Stimulated activated CD4-positive, alpha-beta T cell treated with anti-CD3 and anti-CD28 coated beads, Interleukin-2, amount 100 ng/mL, for 4 hours (primary cell): ENCODE measurements around the gene OSBP2.

ENCODE experiments used
- DNase-seq: peaks from one replicate; pipeline ENCODE4 v3.0.0-alpha.2; 2020; ENCODE audit warnings: low read depth

Gene OSBP2

GRCh38 chr22:30940685-30941362 is 246.2 kb downstream of the OSBP2 start:
- peak; percentile 35 for DNase-seq

GRCh38 chr22:30941363-30941740 is 246.7 kb downstream of the OSBP2 start:
- DNase-seq: no peak

GRCh38 chr22:30943368-30943767 is 248.7 kb downstream of the OSBP2 start:
- peak; percentile 22 for DNase-seq

GRCh38 chr22:30944986-30945385 is 250.3 kb downstream of the OSBP2 start:
- DNase-seq: no peak

- no peak for DNase-seq
Observed at GRCh38 chr22:30945653-30946052, 251.0 kb downstream of the OSBP2 start.

- no peak for DNase-seq
Observed at GRCh38 chr22:30946354-30946753, 251.7 kb downstream of the OSBP2 start.

- DNase-seq: no peak
Observed at GRCh38 chr22:30947173-30947815, 252.6 kb downstream of the OSBP2 start.

- DNase-seq: no peak
Observed at GRCh38 chr22:30947816-30948454, 253.3 kb downstream of the OSBP2 start.

GRCh38 chr22:30948930-30949342 is 254.3 kb downstream of the OSBP2 start:
- no peak for DNase-seq

- DNase-seq: no peak
Observed at GRCh38 chr22:30949934-30950660, 255.4 kb downstream of the OSBP2 start.

GRCh38 chr22:30953206-30953605 is 258.5 kb downstream of the OSBP2 start:
- DNase-seq: no peak

- no peak for DNase-seq
Observed at GRCh38 chr22:30955153-30955552, 260.5 kb downstream of the OSBP2 start.
